Epithelial cell of alveolus of lung (primary cell): ENCODE results near the gene ZNF418. TPM values are rescaled to one million over a fixed set of nuclear protein-coding genes. Genes with fewer than 3 reads are reported as not detected.

Source experiments
- total RNA-seq: library from RNA; depleted of rRNA; stranded (reverse); fragments of >200 nt; gene quantifications from 2 replicates; pipeline ENCODE4 v1.2.1, GENCODE V29; 2015

Gene ZNF418
- total RNA-seq: 1.7 TPM in 2 replicates

DNA sequence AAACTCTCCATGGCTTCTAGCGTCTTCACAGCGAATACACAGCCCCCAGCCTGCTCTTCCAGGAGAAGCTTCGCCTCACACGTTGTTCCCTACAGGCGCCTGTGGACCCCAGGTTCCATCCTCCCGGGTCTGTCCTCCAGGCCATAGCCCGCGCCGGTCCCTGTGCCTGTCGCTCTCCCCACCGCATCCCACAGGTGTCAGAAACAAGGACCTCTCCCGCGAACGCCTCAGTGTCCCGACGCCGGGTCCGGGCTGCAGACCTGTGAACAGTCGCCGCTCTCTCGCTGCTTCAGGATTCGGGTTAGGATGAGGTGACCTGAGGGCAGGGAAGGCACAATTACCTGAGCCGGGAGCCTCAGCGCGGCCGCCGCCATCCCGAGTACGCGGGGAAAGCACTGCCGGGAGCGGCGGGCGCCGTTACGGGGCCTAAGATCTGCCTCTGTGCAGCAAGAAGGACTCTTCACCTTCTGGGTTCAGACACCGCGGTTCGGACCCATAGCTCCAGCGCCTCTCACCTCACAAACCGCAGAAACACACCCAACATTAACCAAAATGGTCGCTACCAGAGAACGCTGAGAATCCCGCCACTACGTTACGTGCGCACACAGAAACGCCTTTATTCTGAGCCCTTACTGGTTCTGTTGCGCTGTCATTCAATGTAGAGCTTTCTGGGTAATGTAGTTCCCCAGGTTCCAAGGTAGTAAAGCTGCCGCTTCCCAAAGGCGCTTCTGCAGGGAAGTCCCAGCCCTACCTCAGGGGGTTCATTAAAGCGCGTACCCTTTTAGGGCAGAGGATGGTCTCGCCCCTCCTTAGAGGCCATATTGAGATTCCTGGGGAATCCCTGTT is at the start of gene ZNF418:
Gene ZNF418 (minus strand): TSS at position 583 of the 846 bp plus-strand sequence. CDS start 1,580 bp downstream, outside the sequence.

GRCh38 chr19:57974434-57974833 is 39.2 kb upstream of the ZNF418 start, which contains the start of gene C19orf18:
TSS of gene C19orf18 (minus strand) at chr19:57974534. CDS start at chr19:57974432, 102 bp downstream.

DNA sequence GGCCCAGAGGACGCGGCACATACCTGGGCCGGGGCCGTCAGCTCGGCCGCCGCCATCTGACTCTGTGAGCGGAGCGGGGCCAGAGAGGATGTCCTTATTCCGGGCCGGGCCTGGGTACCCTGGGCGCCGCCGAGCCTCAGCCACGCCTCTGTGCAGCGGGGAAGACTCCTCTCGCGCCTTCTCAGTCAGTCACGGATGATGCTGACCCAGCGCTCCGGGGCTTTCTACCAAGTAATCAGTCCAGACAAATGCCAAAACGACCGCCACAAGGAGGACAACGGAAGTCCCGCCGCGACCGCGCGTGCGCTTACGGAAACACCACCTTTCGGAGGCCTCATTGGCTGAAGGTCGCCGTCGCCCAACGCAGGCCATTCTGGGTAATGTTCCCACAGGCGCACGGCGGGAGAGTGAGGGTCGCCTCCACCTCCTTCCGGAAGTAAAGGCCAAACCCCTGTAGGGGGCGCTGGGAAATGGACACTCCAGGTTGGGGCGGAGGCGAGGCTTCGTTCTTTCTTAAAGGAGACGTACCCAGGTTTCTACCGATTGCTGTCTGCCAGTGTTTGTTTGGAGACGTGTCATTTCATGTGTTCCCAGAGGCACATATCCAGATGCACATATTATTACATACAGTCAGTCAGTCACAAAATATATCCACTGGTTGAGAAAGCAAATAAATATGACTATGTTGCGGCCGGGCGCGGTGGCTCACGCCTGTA is 12.4 kb upstream of the ZNF418 start, which contains the start of gene ZNF256:
Gene ZNF256 (minus strand): TSS at position 288 of the 716 bp plus-strand sequence. CDS start 232 bp downstream, at position 56.

DNA sequence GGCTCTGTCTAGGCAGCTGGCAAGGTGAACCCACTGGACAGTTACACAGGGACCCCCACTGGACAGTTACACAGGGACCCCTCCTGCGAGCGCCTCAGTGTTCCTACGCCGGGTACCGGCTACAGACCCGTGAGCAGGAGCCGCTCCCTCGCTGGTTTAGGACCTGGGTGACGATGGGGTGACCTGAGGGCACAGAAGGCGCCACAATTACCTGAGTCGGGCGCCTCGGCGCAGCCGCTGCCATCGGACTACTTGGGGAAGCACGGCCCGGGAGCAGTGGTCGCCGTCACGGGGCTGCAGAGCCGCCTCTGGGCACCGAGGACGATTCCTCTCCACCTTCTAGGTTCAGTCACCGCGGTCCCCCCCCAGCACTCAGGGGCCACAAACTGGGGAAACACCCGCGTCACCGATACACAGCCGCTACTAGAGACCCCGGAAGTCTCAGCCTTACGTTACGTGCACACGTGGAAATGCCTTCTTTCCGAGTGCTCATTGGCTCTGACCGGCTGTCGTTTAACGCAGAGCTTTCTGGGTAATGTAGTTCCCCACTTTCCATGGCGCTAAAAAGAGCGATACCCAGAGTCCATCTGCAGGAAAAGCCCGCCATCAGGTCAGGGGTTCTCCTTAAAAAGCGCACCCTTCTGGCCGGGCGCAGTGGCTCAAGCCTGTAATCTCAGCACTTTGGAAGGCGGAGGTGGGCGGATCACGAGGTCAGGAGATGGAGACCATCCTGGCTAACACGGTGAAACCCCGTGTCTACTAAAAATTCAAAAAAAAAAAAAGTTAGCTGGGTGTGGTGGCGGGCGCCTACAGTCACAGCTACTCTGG is 18.8 kb downstream of the ZNF418 start, which contains the start of gene ZNF417:
Gene ZNF417 (minus strand): TSS at position 425 of the 828 bp plus-strand sequence. CDS start 181 bp downstream, at position 244.

DNA sequence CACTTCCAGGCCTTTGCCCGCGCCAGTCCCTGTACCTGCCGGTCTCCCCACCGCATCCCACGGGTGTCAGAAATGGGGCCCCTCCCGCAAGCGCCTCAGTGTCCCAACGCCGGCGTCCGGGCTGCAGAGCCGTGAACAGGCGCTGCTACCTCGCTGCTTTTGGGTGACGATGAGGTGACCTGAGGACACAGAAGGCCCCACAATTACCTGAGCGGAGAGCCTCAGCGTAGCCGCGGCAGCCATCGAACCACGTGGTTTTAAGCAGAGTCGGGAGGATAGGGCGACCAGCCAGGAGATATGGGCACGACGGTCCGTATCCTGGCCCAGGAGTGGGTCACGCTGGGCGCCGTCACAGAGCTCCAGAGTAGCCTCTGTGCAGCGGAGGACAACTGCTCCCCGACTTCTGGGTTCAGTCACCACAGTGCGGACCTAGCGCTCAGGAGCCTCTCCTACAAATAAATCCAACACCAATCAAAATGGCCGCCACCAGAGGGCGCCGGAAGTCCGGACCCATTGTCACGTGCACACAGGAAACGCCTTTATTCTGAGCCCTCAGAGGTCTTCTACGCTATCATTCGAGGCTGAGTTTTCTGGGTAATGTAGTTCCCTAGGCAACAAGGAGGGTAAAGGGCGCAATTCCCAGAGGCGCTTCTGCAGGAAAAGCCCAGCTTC is 46.5 kb downstream of the ZNF418 start, which contains the start of gene ZNF814:
Gene ZNF814 (minus strand): TSS at position 478 of the 672 bp plus-strand sequence. CDS start 235 bp downstream, at position 243.

Other genes starting within 250 kb of the ZNF418 start
- 1.3 and 9.0 TPM in 2 replicates for gene ZNF154, start 226.2 kb downstream of the ZNF418 start, total RNA-seq
- gene ZNF671, start 207.8 kb downstream of the ZNF418 start, total RNA-seq: 5.3 and 29.5 TPM in 2 replicates
- gene ZNF776, start 188.6 kb downstream of the ZNF418 start, total RNA-seq: 7.6 and 22.8 TPM in 2 replicates
- 5.7 and 13.6 TPM in 2 replicates for gene ZNF586, start 165.7 kb downstream of the ZNF418 start, total RNA-seq
- 2.1 and 3.7 TPM in 2 replicates for gene ZNF552, start 120.5 kb downstream of the ZNF418 start, total RNA-seq
- gene ZNF587B, start 105.1 kb downstream of the ZNF418 start, total RNA-seq: 8.3 and 15.6 TPM in 2 replicates
- gene ZNF587, start 85.5 kb downstream of the ZNF418 start, total RNA-seq: 16.4 and 20.1 TPM in 2 replicates
- gene ZNF814, start 46.4 kb downstream of the ZNF418 start, total RNA-seq: 4.5 and 6.9 TPM in 2 replicates
- 7.1 and 13.5 TPM in 2 replicates for gene ZNF417, start 18.8 kb downstream of the ZNF418 start, total RNA-seq
- gene ZNF256, start 12.3 kb upstream of the ZNF418 start, total RNA-seq: 4.1 and 5.6 TPM in 2 replicates
- not detected in 2 replicates for gene C19orf18, start 39.1 kb upstream of the ZNF418 start, total RNA-seq
- gene ZNF606, start 67.4 kb upstream of the ZNF418 start, total RNA-seq: 9.1 and 37.8 TPM in 2 replicates
- not detected in 2 replicates for gene ZSCAN1, start 98.6 kb upstream of the ZNF418 start, total RNA-seq
- 3.2 and 3.5 TPM in 2 replicates for gene ZNF135, start 123.9 kb upstream of the ZNF418 start, total RNA-seq
- gene ZSCAN18, start 162.8 kb upstream of the ZNF418 start, total RNA-seq: 38.9 and 83.2 TPM in 2 replicates
- gene ZNF329, start 215.4 kb upstream of the ZNF418 start, total RNA-seq: 5.7 and 11.2 TPM in 2 replicates
- gene ZNF274, start 247.7 kb upstream of the ZNF418 start, total RNA-seq: 20.8 and 21.2 TPM in 2 replicates